HG02571 (cell line): Measurements from ENCODE around the gene DPEP2.
"Not testable (repeated sequence)": the region's sequence is repeated elsewhere in the genome, so short reads cannot be mapped to it uniquely, and the experiment has no call there.

ENCODE experiments used
- ATAC-seq: cut with Tn5 transposase; IDR thresholded peaks from one replicate; pipeline ENCODE4 v1.9.1; 2021; ENCODE audit warnings: mild to moderate bottlenecking, moderate library complexity; ENCODE audit not compliant: unreplicated experiment

The DPEP2 gene

GRCh38 chr16:67977469-67978227 lies 21.6 kb downstream of the DPEP2 start:
- ATAC-seq = no peak

- ATAC-seq = no peak
Observed at GRCh38 chr16:67977005-67977404, 22.3 kb downstream of the DPEP2 start.

GRCh38 chr16:67976205-67976604 lies 23.1 kb downstream of the DPEP2 start:
- ATAC-seq = no peak

- no peak for ATAC-seq
Observed at GRCh38 chr16:67975321-67976105, 23.8 kb downstream of the DPEP2 start.

GRCh38 chr16:67972285-67972684 lies 27.0 kb downstream of the DPEP2 start:
- ATAC-seq = not testable (repeated sequence)

GRCh38 chr16:67971111-67971510 lies 28.2 kb downstream of the DPEP2 start:
- no peak for ATAC-seq

- ATAC-seq = no peak
Observed at GRCh38 chr16:67969254-67970039, 29.8 kb downstream of the DPEP2 start.

- peak; percentile 59 for ATAC-seq
Observed at GRCh38 chr16:67968400-67969253, 30.7 kb downstream of the DPEP2 start, which contains the start of gene SLC12A4. Gene SLC12A4 (minus strand): TSS chr16:67968637. CDS start chr16:67968553, 84 bp downstream.

GRCh38 chr16:67967958-67968399 lies 31.3 kb downstream of the DPEP2 start:
- peak; percentile 19 for ATAC-seq

- ATAC-seq = no peak
Observed at GRCh38 chr16:67967183-67967957, 31.9 kb downstream of the DPEP2 start.

- no peak for ATAC-seq
Observed at GRCh38 chr16:67966549-67967182, 32.6 kb downstream of the DPEP2 start.

GRCh38 chr16:67965668-67966548 lies 33.4 kb downstream of the DPEP2 start:
- no peak for ATAC-seq

GRCh38 chr16:67964477-67965131 lies 34.7 kb downstream of the DPEP2 start:
- ATAC-seq = no peak

GRCh38 chr16:67963662-67964321 lies 35.5 kb downstream of the DPEP2 start:
- no peak for ATAC-seq

GRCh38 chr16:67963292-67963661 lies 36.0 kb downstream of the DPEP2 start:
- ATAC-seq = no peak

- no peak for ATAC-seq
Observed at GRCh38 chr16:67962135-67962534, 37.1 kb downstream of the DPEP2 start.

GRCh38 chr16:67961551-67961957 lies 37.7 kb downstream of the DPEP2 start:
- no peak for ATAC-seq
